ENCODE data around the gene ELMO1.

ELMO1 gene

DNA sequence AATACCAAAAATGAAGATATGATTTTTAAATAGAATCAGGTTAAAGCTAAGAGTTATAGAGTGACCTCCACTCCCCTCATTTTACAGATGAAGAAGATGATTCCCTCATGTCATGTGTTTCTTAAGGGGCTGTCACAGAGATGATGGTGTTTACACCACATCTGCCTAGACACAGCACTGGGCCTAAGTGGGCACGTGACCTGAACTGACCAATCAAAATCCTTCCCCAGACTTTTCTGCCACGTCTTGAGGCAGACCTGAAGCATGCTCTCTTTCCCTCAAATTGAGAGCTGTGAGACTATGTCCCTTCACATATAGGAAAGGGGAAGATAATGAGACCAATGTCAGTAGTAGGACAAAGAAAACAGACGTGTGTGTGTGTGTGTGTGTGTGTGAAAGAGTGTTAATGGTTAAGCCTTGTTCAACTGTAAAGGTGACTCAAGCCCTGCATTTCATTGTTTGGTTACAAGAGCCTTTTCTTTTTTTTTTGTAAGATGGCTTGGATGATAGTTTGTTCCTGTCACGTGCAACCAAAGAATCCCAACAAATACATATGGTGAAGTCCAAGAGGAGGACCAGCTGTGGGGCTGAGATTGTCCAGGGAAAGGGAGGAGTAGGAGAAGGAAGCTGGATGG, 551.6 kb downstream of the ELMO1 start:
- H3K4me1 Mint-ChIP-seq (ENCODE audit: low read depth): peaks cover 15% of the 10 kb centered on the region
- peaks cover 3% of the 10 kb centered on the region for H3K9me3 Mint-ChIP-seq
- peaks cover 70% of the 10 kb centered on the region for H3K36me3 Mint-ChIP-seq (ENCODE audit: low read depth)
- H3K27me3 Mint-ChIP-seq: no peaks in the 10 kb centered on the region
- no peak overlapping the region for H3K27ac Mint-ChIP-seq
- H3K4me3 Mint-ChIP-seq: no peak overlapping the region

GRCh38 chr7:36896418-36896817, 552.2 kb downstream of the ELMO1 start:
- H3K4me1 Mint-ChIP-seq (ENCODE audit: low read depth): peaks cover 15% of the 10 kb centered on the region
- H3K27me3 Mint-ChIP-seq: no peaks in the 10 kb centered on the region
- H3K4me3 Mint-ChIP-seq: no peak overlapping the region
- peaks cover 74% of the 10 kb centered on the region for H3K36me3 Mint-ChIP-seq (ENCODE audit: low read depth)
- peaks cover 3% of the 10 kb centered on the region for H3K9me3 Mint-ChIP-seq
- no peak overlapping the region for H3K27ac Mint-ChIP-seq

DNA sequence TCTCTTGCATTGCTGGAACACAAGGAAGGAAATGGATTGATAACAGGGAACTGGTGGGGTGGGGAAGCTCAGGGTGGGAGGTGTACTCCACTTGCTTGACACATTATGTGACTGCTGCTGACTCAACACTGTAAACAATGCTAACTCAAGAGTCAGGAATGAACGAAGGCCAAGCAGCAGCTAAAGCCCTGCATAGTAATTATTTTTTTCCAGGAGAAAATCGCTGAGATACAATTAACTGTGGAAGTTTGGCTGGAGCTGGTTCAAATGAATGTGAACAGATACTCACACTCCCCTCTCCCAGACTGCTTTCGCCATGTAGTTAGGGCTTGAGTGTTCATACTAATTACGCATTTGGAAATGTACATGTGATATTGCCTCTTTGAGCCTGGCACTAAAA, 553.5 kb downstream of the ELMO1 start:
- no peaks in the 10 kb centered on the region for H3K27me3 Mint-ChIP-seq
- H3K36me3 Mint-ChIP-seq (ENCODE audit: low read depth): peaks cover 75% of the 10 kb centered on the region

DNA sequence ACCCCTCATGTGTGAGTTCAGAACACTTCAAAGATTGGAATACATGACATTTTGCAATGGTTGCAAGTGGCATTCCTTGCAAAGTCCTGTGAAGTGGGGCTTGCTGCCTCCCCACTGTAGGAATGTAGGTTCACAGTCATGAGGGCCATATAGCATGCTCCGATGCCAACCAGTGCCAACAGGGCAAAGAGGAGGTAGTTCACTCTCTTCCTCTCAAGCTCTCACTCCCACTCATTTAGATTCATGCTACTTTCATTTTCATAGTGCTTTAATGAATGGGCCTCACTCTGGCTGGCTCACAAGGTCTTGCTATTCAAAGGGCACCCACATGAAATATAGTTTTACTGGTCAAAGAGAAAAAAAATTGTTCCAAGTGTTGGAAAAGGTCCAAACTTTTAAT, 554.5 kb downstream of the ELMO1 start:
- Mint-ChIP-seq H3K36me3 (ENCODE audit: low read depth) (peaks cover 72% of the 10 kb centered on the region), H3K4me3 (no peak overlapping the region)

More for the DNA sequence above, 553.5 kb downstream of the ELMO1 start:
- no peak overlapping the region for H3K4me3 Mint-ChIP-seq
- peaks cover 15% of the 10 kb centered on the region for H3K4me1 Mint-ChIP-seq (ENCODE audit: low read depth)
- no peak overlapping the region for H3K27ac Mint-ChIP-seq
- peaks cover 3% of the 10 kb centered on the region for H3K9me3 Mint-ChIP-seq

GRCh38 chr7:36889182-36889581, 559.5 kb downstream of the ELMO1 start:
- Mint-ChIP-seq H3K27me3 (no peaks in the 10 kb centered on the region), H3K27ac (no peak overlapping the region), H3K9me3 (no peaks in the 10 kb centered on the region), H3K4me3 (no peak overlapping the region), H3K36me3 (ENCODE audit: low read depth) (peaks cover 76% of the 10 kb centered on the region), H3K4me1 (ENCODE audit: low read depth) (peaks cover 7% of the 10 kb centered on the region)

More for the DNA sequence above, 554.5 kb downstream of the ELMO1 start:
- H3K4me1 Mint-ChIP-seq (ENCODE audit: low read depth): peaks cover 15% of the 10 kb centered on the region
- H3K27ac Mint-ChIP-seq: no peak overlapping the region
- H3K27me3 Mint-ChIP-seq: no peaks in the 10 kb centered on the region
- peaks cover 3% of the 10 kb centered on the region for H3K9me3 Mint-ChIP-seq

DNA sequence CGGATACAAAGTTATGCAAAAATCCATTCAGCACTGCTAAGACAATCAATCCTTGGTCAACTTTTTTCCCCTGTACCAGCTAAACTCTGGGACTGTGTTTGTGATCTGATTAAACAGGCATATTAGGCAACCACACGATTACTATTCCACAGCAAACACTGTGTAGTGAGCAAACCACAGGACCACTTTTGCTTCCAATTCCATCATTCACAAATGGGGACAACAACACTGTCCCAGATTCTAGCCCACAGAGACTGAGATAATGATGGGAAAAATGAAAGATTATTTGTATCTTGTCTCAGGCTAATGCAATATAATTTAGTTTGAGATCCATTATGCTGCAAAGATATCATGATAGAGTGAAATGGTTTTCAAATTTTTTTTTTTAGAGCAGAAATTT, 560.7 kb downstream of the ELMO1 start:
- H3K27me3 Mint-ChIP-seq: no peaks in the 10 kb centered on the region
- H3K9me3 Mint-ChIP-seq: no peaks in the 10 kb centered on the region
- H3K36me3 Mint-ChIP-seq (ENCODE audit: low read depth): peaks cover 71% of the 10 kb centered on the region
- H3K27ac Mint-ChIP-seq: no peak overlapping the region
- H3K4me1 Mint-ChIP-seq (ENCODE audit: low read depth): no peaks in the 10 kb centered on the region
- H3K4me3 Mint-ChIP-seq: no peak overlapping the region

DNA sequence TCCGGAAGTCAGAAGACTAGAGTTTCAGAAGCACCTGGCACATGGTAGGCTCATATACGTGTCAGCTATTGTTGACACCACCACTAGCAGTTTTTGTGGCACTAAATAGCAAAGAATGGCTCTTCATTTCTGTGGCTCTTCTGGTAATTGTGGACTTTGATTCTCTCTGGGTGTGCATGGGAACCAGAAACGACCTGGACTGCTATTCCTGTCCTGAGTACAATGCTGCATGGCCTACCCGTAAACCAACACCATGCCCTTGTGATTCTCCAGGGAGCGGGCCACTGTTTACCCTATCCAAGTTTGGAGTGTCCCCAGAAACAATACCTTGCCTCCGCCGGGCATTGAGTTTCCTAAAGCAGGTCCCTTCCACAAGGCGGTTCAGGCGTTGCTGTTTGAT, 561.4 kb downstream of the ELMO1 start:
- no peaks in the 10 kb centered on the region for H3K4me1 Mint-ChIP-seq (ENCODE audit: low read depth)
- no peak overlapping the region for H3K27ac Mint-ChIP-seq
- no peaks in the 10 kb centered on the region for H3K9me3 Mint-ChIP-seq
- no peak overlapping the region for H3K4me3 Mint-ChIP-seq
- H3K27me3 Mint-ChIP-seq: no peaks in the 10 kb centered on the region
- peaks cover 69% of the 10 kb centered on the region for H3K36me3 Mint-ChIP-seq (ENCODE audit: low read depth)

- Mint-ChIP-seq H3K27me3 (no peaks in the 10 kb centered on the region), H3K4me1 (ENCODE audit: low read depth) (no peaks in the 10 kb centered on the region), H3K27ac (no peak overlapping the region), H3K4me3 (no peak overlapping the region), H3K9me3 (no peaks in the 10 kb centered on the region), H3K36me3 (ENCODE audit: low read depth) (peaks cover 76% of the 10 kb centered on the region)
These were observed 563.8 kb downstream of the ELMO1 start for GRCh38 chr7:36884910-36885309.

DNA sequence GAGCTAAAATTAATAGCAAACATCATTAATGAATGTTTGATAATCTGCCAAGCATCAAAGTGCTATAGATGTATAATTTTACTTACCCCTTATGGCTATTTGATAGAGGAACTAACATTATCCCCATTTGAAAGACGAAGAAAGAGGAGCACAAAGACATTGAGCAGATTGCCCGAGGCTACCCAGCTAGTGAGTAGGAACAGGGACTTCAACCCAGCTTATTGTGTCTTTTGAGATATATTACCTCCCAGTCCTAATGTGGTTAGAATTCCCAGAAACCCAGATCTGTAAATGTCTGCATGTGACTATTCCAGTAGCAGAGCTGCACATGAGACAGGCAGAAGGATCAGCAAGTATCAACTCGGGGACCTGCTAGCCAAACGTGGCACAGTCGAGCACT, 564.3 kb downstream of the ELMO1 start:
- Mint-ChIP-seq H3K27ac (no peak overlapping the region), H3K4me3 (no peak overlapping the region), H3K27me3 (no peaks in the 10 kb centered on the region), H3K9me3 (no peaks in the 10 kb centered on the region), H3K36me3 (ENCODE audit: low read depth) (peaks cover 80% of the 10 kb centered on the region), H3K4me1 (ENCODE audit: low read depth) (no peaks in the 10 kb centered on the region)

DNA sequence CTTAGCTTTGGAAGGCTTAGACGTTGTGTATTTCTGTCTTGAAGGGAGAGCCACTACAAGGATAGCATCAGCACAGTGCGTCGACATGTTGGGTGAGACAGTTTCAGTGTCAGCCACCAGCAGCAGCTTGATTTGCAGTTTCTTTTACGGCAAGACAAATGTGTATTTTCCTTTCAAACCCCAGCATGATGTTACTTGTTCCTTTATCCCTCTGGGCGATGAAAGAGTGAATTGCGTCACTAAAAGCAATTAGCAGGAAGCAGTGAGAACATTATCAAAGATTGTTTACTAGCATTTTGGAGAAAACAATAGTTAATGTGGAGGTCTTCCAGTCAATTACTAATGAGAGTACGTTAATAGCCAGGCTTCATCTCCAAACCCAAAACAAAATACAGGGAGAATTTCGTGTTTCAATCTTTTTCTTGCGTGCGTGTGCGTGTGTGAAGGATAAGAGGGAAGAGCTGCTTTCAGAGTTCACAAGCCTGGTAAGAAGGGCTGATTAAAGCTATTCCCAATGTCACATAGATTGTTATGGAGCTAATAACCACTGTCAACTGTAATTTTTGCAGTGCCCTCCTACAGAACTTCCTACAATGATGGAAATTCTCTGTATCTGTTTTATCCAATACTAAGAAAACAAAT, 567.3 kb downstream of the ELMO1 start:
- H3K4me3 Mint-ChIP-seq: no peak overlapping the region
- H3K27ac Mint-ChIP-seq: no peak overlapping the region
- peaks cover 78% of the 10 kb centered on the region for H3K36me3 Mint-ChIP-seq (ENCODE audit: low read depth)
- H3K4me1 Mint-ChIP-seq (ENCODE audit: low read depth): peaks cover 3% of the 10 kb centered on the region
- H3K27me3 Mint-ChIP-seq: no peaks in the 10 kb centered on the region
- no peaks in the 10 kb centered on the region for H3K9me3 Mint-ChIP-seq

GRCh38 chr7:36880108-36880507, 568.6 kb downstream of the ELMO1 start:
- H3K27ac Mint-ChIP-seq: no peak overlapping the region

GRCh38 chr7:36879021-36879420, 569.6 kb downstream of the ELMO1 start:
- no peaks in the 10 kb centered on the region for H3K9me3 Mint-ChIP-seq
- no peak overlapping the region for H3K4me3 Mint-ChIP-seq
- H3K27me3 Mint-ChIP-seq: no peaks in the 10 kb centered on the region
- H3K36me3 Mint-ChIP-seq (ENCODE audit: low read depth): peaks cover 72% of the 10 kb centered on the region
- H3K27ac Mint-ChIP-seq: no peak overlapping the region
- peaks cover 3% of the 10 kb centered on the region for H3K4me1 Mint-ChIP-seq (ENCODE audit: low read depth)

More at GRCh38 chr7:36880108-36880507, 568.6 kb downstream of the ELMO1 start:
- Mint-ChIP-seq H3K27me3 (no peaks in the 10 kb centered on the region), H3K9me3 (no peaks in the 10 kb centered on the region), H3K4me3 (no peak overlapping the region), H3K36me3 (ENCODE audit: low read depth) (peaks cover 75% of the 10 kb centered on the region), H3K4me1 (ENCODE audit: low read depth) (peaks cover 3% of the 10 kb centered on the region)

- Mint-ChIP-seq H3K9me3 (no peaks in the 10 kb centered on the region), H3K27ac (no peak overlapping the region), H3K4me3 (no peak overlapping the region), H3K36me3 (ENCODE audit: low read depth) (peaks cover 74% of the 10 kb centered on the region), H3K4me1 (ENCODE audit: low read depth) (peaks cover 3% of the 10 kb centered on the region), H3K27me3 (no peaks in the 10 kb centered on the region)
These were observed 570.4 kb downstream of the ELMO1 start for GRCh38 chr7:36878288-36878687.

- Mint-ChIP-seq H3K9me3 (no peaks in the 10 kb centered on the region), H3K36me3 (ENCODE audit: low read depth) (peaks cover 75% of the 10 kb centered on the region)
These were observed 572.9 kb downstream of the ELMO1 start for GRCh38 chr7:36875794-36876193.

DNA sequence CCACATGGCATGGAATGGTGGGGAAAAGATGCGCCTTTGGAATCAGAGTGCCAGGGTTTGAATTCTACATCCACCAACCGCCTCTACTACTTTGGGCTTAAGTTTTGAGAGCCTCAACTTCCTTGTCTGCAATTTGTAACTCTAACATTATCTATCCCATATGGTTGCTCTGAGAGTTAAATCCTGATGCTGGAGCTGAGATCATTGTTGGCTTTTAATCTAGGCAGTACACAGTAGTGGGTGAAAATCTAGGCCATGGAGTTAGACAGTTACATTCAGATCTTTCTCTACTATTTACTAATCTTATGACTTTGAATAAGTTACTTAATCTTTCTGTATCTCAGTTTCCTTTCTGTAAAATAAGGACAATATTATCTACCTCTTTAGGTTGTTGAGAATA, 574.6 kb downstream of the ELMO1 start:
- Mint-ChIP-seq H3K9me3 (no peaks in the 10 kb centered on the region), H3K4me1 (ENCODE audit: low read depth) (peaks cover 7% of the 10 kb centered on the region), H3K4me3 (no peak overlapping the region), H3K27ac (no peak overlapping the region), H3K27me3 (no peaks in the 10 kb centered on the region), H3K36me3 (ENCODE audit: low read depth) (peaks cover 79% of the 10 kb centered on the region)

More at GRCh38 chr7:36875794-36876193, 572.9 kb downstream of the ELMO1 start:
- Mint-ChIP-seq H3K4me3 (no peak overlapping the region), H3K27ac (no peak overlapping the region), H3K27me3 (no peaks in the 10 kb centered on the region), H3K4me1 (ENCODE audit: low read depth) (peaks cover 7% of the 10 kb centered on the region)

DNA sequence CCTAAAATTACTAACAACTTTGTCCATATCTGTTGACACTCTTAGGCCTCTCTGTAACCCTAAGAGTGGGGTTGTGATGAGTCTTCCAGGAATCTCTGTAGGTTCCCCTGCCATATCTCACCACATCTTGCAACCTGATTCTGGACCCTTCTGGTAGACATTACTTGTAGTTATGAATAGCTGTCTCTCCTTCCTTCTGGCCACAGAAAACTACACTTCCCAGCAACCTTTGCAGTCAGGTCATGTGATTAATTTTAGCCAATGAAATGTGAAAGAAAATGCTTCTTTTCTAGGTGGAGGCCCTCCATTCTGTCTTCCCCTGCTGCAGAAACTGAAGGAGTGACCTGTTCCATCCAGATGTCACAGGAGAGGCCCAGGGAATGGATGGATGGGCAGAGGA, 576.8 kb downstream of the ELMO1 start:
- Mint-ChIP-seq H3K4me3 (no peak overlapping the region), H3K36me3 (ENCODE audit: low read depth) (peaks cover 81% of the 10 kb centered on the region), H3K27me3 (no peaks in the 10 kb centered on the region), H3K9me3 (no peaks in the 10 kb centered on the region), H3K27ac (peak overlapping the region; percentile 7), H3K4me1 (ENCODE audit: low read depth) (peaks cover 13% of the 10 kb centered on the region)

All from stimulated activated naive CD8-positive, alpha-beta T cell treated with anti-CD3 and anti-CD28 coated beads, Interleukin-15, Interleukin-2, amounts not matched to agents 100 ng/mL and 50 ng/mL, for 24 hours (primary cell).